Omental fat pad (tissue), 4 donors: ENCODE data around the gene GALNT12. TPM values are rescaled to one million over a fixed set of nuclear protein-coding genes. Genes with fewer than 3 reads are reported as not detected.

ENCODE experiments used
- ATAC-seq: fragments of 150-250 bp; one replicate; pipeline ENCODE4 v1.9.1; 2016; ENCODE audit warnings: mild to moderate bottlenecking, moderate library complexity; ENCODE audit not compliant: low FRiP score
- DNase-seq: peaks from one replicate; pipeline ENCODE4 v3.0.0-alpha.2; 2019; ENCODE audit warnings: low spot score
- CTCF ChIP-seq, 3 donors: fragments of 450-650 bp; IDR thresholded peaks; one replicate each; pipeline ENCODE4 v1.5.1; 2016 to 2017; ENCODE audit warnings: antibody characterized with exemption in 3 of 3, mild to moderate bottlenecking in 3 of 3, moderate library complexity in 2 of 3
- total RNA-seq, 4 donors: library from RNA; depleted of rRNA; stranded (reverse); fragments of >200 nt; gene quantifications; one replicate each; pipeline ENCODE4 v1.1.0, GENCODE V29; 2016

The GALNT12 gene
- total RNA-seq, 4 donors from 2014 or later = 1.6 to 6.6 (median 4.5) TPM

GRCh38 chr9:98882569-98882923, 75.1 kb downstream of the GALNT12 start:
- ATAC-seq = peak; percentile 28

DNA sequence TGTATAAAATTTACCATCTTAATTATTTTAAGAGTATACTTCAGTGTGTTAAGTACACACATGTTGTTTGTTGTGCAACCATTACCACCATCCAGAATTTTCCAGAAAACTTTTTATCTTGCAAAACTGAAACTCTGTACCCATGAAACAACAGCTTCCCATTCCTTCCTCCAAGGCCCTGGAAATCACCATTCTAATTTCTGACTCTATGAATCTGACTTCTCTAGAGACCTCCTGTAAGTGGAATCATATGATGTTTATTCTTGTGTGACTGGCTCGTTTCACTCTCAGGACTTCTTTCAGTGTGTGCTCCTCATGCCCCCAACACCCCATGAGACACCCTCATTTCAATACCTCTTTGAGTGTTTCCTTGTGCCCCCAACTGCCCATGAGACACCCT, 75.8 kb downstream of the GALNT12 start:
- TF ChIP-seq CTCF (IDR thresholded peaks at IDR 0.05) = no peak

More at GRCh38 chr9:98882569-98882923, 75.1 kb downstream of the GALNT12 start:
- no peak for TF ChIP-seq CTCF (IDR thresholded peaks at IDR 0.05)
- DNase-seq = no peak

GRCh38 chr9:98884849-98885248, 77.4 kb downstream of the GALNT12 start:
- ATAC-seq (no peak), DNase-seq (no peak)
- TF ChIP-seq CTCF (IDR thresholded peaks at IDR 0.05) = no peak

More for the DNA sequence above, 75.8 kb downstream of the GALNT12 start:
- ATAC-seq = no peak
- DNase-seq = no peak

GRCh38 chr9:98885575-98886295, 78.3 kb downstream of the GALNT12 start:
- no peak for TF ChIP-seq CTCF (IDR thresholded peaks at IDR 0.05)
- DNase-seq (no peak), ATAC-seq (no peak)

DNA sequence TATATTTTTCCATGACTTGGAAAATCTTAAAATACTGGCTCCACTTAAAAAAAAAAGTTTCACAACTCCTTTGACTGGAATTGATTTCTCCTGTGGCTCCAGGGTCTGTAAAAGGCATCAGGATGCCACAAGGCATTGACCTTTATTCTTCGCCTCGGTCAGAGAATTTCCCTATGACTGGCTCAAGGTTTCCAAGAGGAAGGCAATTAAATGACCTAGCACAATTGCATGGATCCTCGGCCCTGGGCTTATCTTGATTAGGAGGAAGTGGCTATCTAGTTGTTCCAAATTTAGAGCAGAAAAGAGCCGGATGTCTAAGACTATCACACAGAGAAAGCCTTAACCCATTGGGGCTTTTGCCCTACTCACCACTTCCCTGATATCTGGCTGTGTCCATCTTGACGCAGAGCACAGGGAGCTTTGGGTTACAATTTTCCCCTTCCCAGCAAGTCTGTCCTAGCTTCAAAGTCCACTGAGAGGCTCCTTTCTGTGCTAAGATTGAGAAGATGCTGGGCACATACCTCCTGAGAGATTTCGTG, 79.3 kb downstream of the GALNT12 start:
- TF ChIP-seq CTCF (IDR thresholded peaks at IDR 0.05) = no peak
- ATAC-seq = no peak
- DNase-seq = no peak

DNA sequence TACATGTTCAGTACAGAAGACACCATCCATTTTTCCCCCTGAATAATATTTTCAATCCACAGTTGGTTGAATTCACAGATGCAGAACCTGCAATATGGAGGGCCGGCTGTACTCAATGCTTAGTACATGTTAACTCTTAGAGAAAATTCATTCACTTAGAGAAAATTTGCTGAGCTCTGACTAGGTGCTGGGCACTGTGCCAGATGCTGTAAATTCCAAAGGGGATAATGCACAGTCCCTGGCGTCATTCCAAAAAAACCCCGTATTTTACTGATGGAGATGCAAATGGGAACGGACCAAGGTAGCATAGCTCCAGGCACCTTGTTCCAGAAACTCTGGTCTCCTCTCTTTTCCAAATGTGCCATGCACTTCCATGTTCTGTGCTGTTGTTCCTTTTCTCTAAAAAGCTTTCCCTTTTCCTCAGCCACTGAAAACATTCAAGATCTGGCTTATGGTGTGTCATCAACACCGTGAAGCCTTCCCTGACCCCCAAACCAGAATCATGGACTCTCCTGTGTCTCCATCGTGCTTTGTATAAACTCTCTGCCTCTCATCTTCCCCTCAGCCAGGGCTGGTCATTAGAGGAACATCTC, 80.5 kb downstream of the GALNT12 start:
- DNase-seq = no peak
- no peak for TF ChIP-seq CTCF (IDR thresholded peaks at IDR 0.05)
- no peak for ATAC-seq
